Calu3 (cell line): ENCODE results near the gene GRAMD2B. TPM values are rescaled to one million over a fixed set of nuclear protein-coding genes. Genes with fewer than 3 reads are reported as not detected.

ENCODE experiments used
- BruUV-seq: library from RNA; stranded (reverse); fragments of 400-500 nt; replicated peaks from 2 replicates; lab custom pipeline; 2021; lab: Mats Ljungman, UMichigan
- CTCF ChIA-PET: fragments of 300-600 bp; sonication (Branson Sonifier 250); formaldehyde crosslinking; loops from one replicate; lab custom pipeline; 2022; ENCODE audit warnings: antibody characterized with exemption; lab: Charles Lee
- DNase-seq: peaks from one replicate; pipeline ENCODE4 v3.0.0; 2022
- H3K27ac Mint-ChIP-seq: one replicate; pipeline ENCODE4 v1.8.0; 2022; ENCODE audit warnings: mixed read lengths; ENCODE audit not compliant: unreplicated experiment
- H3K27me3 Mint-ChIP-seq: one replicate; pipeline ENCODE4 v1.8.0; 2022; ENCODE audit warnings: mixed read lengths; ENCODE audit not compliant: unreplicated experiment
- H3K36me3 Mint-ChIP-seq: one replicate; pipeline ENCODE4 v1.8.0; 2022; ENCODE audit warnings: mild to moderate bottlenecking, moderate library complexity, mixed read lengths; ENCODE audit not compliant: insufficient read depth, unreplicated experiment
- H3K4me1 Mint-ChIP-seq: one replicate; pipeline ENCODE4 v1.8.0; 2022; ENCODE audit warnings: mild to moderate bottlenecking, low read depth, mixed read lengths; ENCODE audit not compliant: unreplicated experiment
- H3K4me3 Mint-ChIP-seq: one replicate; pipeline ENCODE4 v1.8.0; 2022; ENCODE audit warnings: mild to moderate bottlenecking, low read depth, moderate library complexity, mixed read lengths; ENCODE audit not compliant: unreplicated experiment
- H3K9me3 Mint-ChIP-seq: one replicate; pipeline ENCODE4 v1.8.0; 2022; ENCODE audit warnings: low read depth, mixed read lengths; ENCODE audit not compliant: unreplicated experiment
- intact Hi-C: fragments of 100-400 bp; cut with micrococcal nuclease; formaldehyde crosslinking; loops from one replicate; pipeline ENCODE4 v1.10.0; 2022; ENCODE audit not compliant: unreplicated experiment
- total RNA-seq: library from RNA; stranded (reverse); gene quantifications from 2 replicates; pipeline ENCODE4 v1.2.3, GENCODE V29; 2022
- TF ChIP-seq, protein P1 (sequence below): fragments of 200-600 bp; IDR thresholded peaks from one replicate; pipeline ENCODE4 v1.8.0; 2022; ENCODE audit warnings: antibody characterized with exemption; ENCODE audit not compliant: unreplicated experiment

Gene GRAMD2B
- total RNA-seq, 1 experiment from 2014 or later: 23.0 TPM

DNA sequence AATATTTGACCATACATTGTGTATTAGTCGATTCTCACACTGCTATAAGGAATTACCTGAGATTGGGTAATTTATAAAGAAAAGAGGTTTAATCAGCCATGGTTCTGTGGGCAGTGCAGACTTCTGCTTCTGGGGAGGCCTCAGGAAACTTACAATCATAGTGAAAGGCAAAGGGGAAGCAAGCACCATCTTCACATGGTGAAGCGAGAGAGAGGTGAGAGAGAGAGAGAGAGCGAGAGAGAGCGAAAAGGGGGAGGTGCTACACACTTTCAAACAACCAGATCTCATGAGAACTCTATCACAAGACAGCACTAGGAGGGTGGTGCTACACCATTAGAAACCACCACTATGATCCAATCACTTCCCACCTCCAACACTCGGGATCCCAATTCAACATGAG is 4.1 kb upstream of the GRAMD2B start:
- peaks cover under 1% of the 10 kb centered on the region for H3K4me1 Mint-ChIP-seq
- CTCF ChIA-PET: no interaction called here
- TF ChIP-seq, protein P1, sequence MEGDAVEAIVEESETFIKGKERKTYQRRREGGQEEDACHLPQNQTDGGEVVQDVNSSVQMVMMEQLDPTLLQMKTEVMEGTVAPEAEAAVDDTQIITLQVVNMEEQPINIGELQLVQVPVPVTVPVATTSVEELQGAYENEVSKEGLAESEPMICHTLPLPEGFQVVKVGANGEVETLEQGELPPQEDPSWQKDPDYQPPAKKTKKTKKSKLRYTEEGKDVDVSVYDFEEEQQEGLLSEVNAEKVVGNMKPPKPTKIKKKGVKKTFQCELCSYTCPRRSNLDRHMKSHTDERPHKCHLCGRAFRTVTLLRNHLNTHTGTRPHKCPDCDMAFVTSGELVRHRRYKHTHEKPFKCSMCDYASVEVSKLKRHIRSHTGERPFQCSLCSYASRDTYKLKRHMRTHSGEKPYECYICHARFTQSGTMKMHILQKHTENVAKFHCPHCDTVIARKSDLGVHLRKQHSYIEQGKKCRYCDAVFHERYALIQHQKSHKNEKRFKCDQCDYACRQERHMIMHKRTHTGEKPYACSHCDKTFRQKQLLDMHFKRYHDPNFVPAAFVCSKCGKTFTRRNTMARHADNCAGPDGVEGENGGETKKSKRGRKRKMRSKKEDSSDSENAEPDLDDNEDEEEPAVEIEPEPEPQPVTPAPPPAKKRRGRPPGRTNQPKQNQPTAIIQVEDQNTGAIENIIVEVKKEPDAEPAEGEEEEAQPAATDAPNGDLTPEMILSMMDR: no peak
- intact Hi-C loops: no loop called here
- H3K9me3 Mint-ChIP-seq: peaks cover 2% of the 10 kb centered on the region
- H3K27ac Mint-ChIP-seq: no peak overlapping the region
- H3K36me3 Mint-ChIP-seq: peaks cover 13% of the 10 kb centered on the region
- no peaks in the 10 kb centered on the region for H3K27me3 Mint-ChIP-seq
- DNase-seq: no peak
- no TSS peak for BruUV-seq
- no peak overlapping the region for H3K4me3 Mint-ChIP-seq

DNA sequence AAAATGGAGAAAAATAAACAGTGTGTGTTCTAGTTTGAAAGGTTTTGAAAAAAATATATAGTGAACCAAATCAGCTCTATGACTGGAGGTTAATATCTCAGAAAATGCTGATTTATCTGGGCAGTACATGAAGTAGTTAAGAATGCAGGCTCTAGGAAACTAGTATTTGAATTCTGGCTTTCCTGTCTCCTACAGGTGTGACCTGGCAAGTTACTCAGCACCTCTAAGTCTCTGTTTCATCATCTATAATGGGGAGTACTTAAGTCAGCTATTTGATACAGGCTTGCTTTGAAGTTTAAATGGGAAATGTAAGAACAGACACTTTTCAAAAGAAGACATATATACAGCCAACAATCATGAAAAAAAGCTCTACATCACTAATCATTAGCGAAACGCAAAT is 5.2 kb downstream of the GRAMD2B start:
- DNase-seq: no peak
- peaks cover 13% of the 10 kb centered on the region for H3K4me1 Mint-ChIP-seq
- intact Hi-C loops: loop anchor here (5.0 kb wide), 1 partner anchor 44 kb away; no protein-coding TSS in a partner anchor
- H3K36me3 Mint-ChIP-seq: peaks cover 6% of the 10 kb centered on the region
- CTCF ChIA-PET: no interaction called here
- TF ChIP-seq, protein P1: no peak
- no peaks in the 10 kb centered on the region for H3K27me3 Mint-ChIP-seq
- H3K9me3 Mint-ChIP-seq: no peaks in the 10 kb centered on the region
- no peak overlapping the region for H3K4me3 Mint-ChIP-seq
- no TSS peak for BruUV-seq
- no peak overlapping the region for H3K27ac Mint-ChIP-seq

DNA sequence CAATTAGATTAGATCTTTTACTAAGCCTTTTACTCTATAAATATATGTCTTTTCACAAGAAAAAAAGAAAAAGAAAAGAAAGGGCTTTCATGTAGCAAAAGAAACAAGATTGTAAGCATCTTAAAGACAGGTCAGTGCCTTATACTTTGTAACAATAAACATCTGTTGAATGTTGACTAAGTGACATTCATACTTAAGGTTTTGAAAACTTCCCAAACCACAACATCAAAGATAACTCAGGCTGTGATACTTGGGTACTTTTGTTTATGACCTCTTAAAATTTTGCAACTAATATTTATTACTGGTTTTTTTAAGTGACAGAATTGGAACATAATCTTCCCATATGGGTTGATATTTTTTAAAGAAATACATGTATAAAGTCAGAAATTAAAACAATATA is 7.4 kb downstream of the GRAMD2B start:
- H3K36me3 Mint-ChIP-seq: no peaks in the 10 kb centered on the region
- no peaks in the 10 kb centered on the region for H3K9me3 Mint-ChIP-seq
- H3K4me1 Mint-ChIP-seq: no peaks in the 10 kb centered on the region
- no peak overlapping the region for H3K27ac Mint-ChIP-seq
- no peaks in the 10 kb centered on the region for H3K27me3 Mint-ChIP-seq
- TF ChIP-seq, protein P1: no peak
- intact Hi-C loops: no loop called here
- no TSS peak for BruUV-seq
- no peak overlapping the region for H3K4me3 Mint-ChIP-seq
- DNase-seq: no peak
- CTCF ChIA-PET: no interaction called here

DNA sequence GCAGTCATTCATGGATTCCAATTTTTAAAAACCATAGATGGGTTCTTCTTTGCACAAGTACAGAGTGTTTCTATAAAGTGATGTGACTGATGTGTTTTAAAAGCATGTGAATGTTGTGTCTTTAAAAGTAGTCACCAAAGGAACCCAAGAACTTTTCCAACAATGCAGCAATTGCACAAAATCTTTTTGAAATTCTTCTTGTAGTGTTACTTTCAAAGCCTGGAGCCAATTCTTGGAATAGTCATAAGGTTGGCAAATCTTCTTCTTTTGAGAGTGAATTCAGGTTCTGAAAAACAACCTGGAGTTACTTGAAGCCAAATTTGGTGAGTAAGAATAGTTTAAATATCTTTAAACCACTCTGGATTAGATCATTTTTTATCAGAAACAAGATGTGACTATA is 10.5 kb downstream of the GRAMD2B start:
- H3K27ac Mint-ChIP-seq: no peak overlapping the region
- TF ChIP-seq, protein P1: no peak
- no peak for DNase-seq
- H3K27me3 Mint-ChIP-seq: no peaks in the 10 kb centered on the region
- intact Hi-C loops: no loop called here
- H3K9me3 Mint-ChIP-seq: no peaks in the 10 kb centered on the region
- H3K4me3 Mint-ChIP-seq: no peak overlapping the region
- H3K36me3 Mint-ChIP-seq: peaks cover 7% of the 10 kb centered on the region
- BruUV-seq: no TSS peak
- peaks cover 6% of the 10 kb centered on the region for H3K4me1 Mint-ChIP-seq
- CTCF ChIA-PET: no interaction called here
